ENCODE data around the gene B3GAT1. TPM values are rescaled to one million over a fixed set of nuclear protein-coding genes. Genes with fewer than 3 reads are reported as not detected.

The B3GAT1 gene
- total RNA-seq, 2 experiments from 2014 or later: 0.14 to 0.22 TPM

- H3K27me3 Mint-ChIP-seq: peaks cover 7% of the 10 kb centered on the region
- no peak overlapping the region for H3K27ac Mint-ChIP-seq
- no peak overlapping the region for H3K4me3 Mint-ChIP-seq
- no peaks in the 10 kb centered on the region for H3K36me3 Mint-ChIP-seq (ENCODE audit: low read depth)
- no peaks in the 10 kb centered on the region for H3K9me3 Mint-ChIP-seq
- no peaks in the 10 kb centered on the region for H3K4me1 Mint-ChIP-seq (ENCODE audit: low read depth)
- ChIA-PET POLR2A (no interaction called here), CTCF (no interaction called here)
- no peak overlapping the region for H3K27ac ChIP-seq (ENCODE audit: low read depth in 1 of 2, low read length in 2 of 2)
- H3K36me3 ChIP-seq (ENCODE audit: insufficient read depth, low read length): no peaks in the 10 kb centered on the region
- no peaks in the 10 kb centered on the region for H3K27me3 ChIP-seq (ENCODE audit: control insufficient read depth in 1 of 2, insufficient read depth in 2 of 2, low read length in 2 of 2)
- H3K4me3 ChIP-seq (ENCODE audit: low read length): no peak overlapping the region
- no peak for TF ChIP-seq CTCF (IDR thresholded peaks at IDR 0.05)
- no peak for DNase-seq
- no peaks in the 10 kb centered on the region for H3K4me1 ChIP-seq (ENCODE audit: insufficient read depth, low read length)
- intact Hi-C loops (cut with DNase I, micrococcal nuclease): no loop called here
- peaks cover 0 to 4% of the 10 kb centered on the region in 2 experiments for H3K9me3 ChIP-seq (ENCODE audit: control insufficient read depth in 1 of 2, insufficient read depth in 1 of 2, low read length in 2 of 2)
- no peak for ATAC-seq (ENCODE audit: poor library complexity)
These were observed 35.7 kb downstream of the B3GAT1 start for GRCh38 chr11:134376150-134376921.

GRCh38 chr11:134374891-134375550, 37.0 kb downstream of the B3GAT1 start:
- POLR2A ChIA-PET: no interaction called here

GRCh38 chr11:134374171-134374570, 37.9 kb downstream of the B3GAT1 start:
- Mint-ChIP-seq H3K4me3 (no peak overlapping the region), H3K4me1 (ENCODE audit: low read depth) (no peaks in the 10 kb centered on the region), H3K27me3 (no peaks in the 10 kb centered on the region), H3K9me3 (no peaks in the 10 kb centered on the region), H3K36me3 (ENCODE audit: low read depth) (no peaks in the 10 kb centered on the region), H3K27ac (no peak overlapping the region)
- ChIA-PET POLR2A (no interaction called here), CTCF (no interaction called here)
- ATAC-seq (ENCODE audit: poor library complexity) (no peak), DNase-seq (no peak)
- Histone ChIP-seq H3K36me3 (ENCODE audit: insufficient read depth, low read length) (no peaks in the 10 kb centered on the region), H3K4me1 (ENCODE audit: insufficient read depth, low read length) (no peaks in the 10 kb centered on the region), H3K9me3 (ENCODE audit: control insufficient read depth in 1 of 2, insufficient read depth in 1 of 2, low read length in 2 of 2) (no peaks in the 10 kb centered on the region), H3K4me3 (ENCODE audit: low read length) (no peak overlapping the region), H3K27me3 (ENCODE audit: control insufficient read depth in 1 of 2, insufficient read depth in 2 of 2, low read length in 2 of 2) (no peaks in the 10 kb centered on the region), H3K27ac (ENCODE audit: low read depth in 1 of 2, low read length in 2 of 2) (no peak overlapping the region)
- no peak for TF ChIP-seq CTCF (IDR thresholded peaks at IDR 0.05)
- intact Hi-C loops (cut with DNase I, micrococcal nuclease): no loop called here

More at GRCh38 chr11:134374891-134375550, 37.0 kb downstream of the B3GAT1 start:
- H3K4me3 ChIP-seq (ENCODE audit: low read length): no peak overlapping the region
- H3K9me3 Mint-ChIP-seq: no peaks in the 10 kb centered on the region
- H3K4me1 Mint-ChIP-seq (ENCODE audit: low read depth): no peaks in the 10 kb centered on the region
- TF ChIP-seq CTCF (IDR thresholded peaks at IDR 0.05): no peak
- no peaks in the 10 kb centered on the region for H3K36me3 ChIP-seq (ENCODE audit: insufficient read depth, low read length)
- no peak for DNase-seq
- intact Hi-C loops (cut with DNase I, micrococcal nuclease): no loop called here
- H3K4me1 ChIP-seq (ENCODE audit: insufficient read depth, low read length): no peaks in the 10 kb centered on the region
- no peak overlapping the region for H3K27ac ChIP-seq (ENCODE audit: low read depth in 1 of 2, low read length in 2 of 2)
- H3K36me3 Mint-ChIP-seq (ENCODE audit: low read depth): no peaks in the 10 kb centered on the region
- peaks cover 0 to 4% of the 10 kb centered on the region in 2 experiments for H3K9me3 ChIP-seq (ENCODE audit: control insufficient read depth in 1 of 2, insufficient read depth in 1 of 2, low read length in 2 of 2)
- no peak for ATAC-seq (ENCODE audit: poor library complexity)
- CTCF ChIA-PET: no interaction called here
- no peaks in the 10 kb centered on the region for H3K27me3 Mint-ChIP-seq
- no peak overlapping the region for H3K4me3 Mint-ChIP-seq
- H3K27me3 ChIP-seq (ENCODE audit: control insufficient read depth in 1 of 2, insufficient read depth in 2 of 2, low read length in 2 of 2): no peaks in the 10 kb centered on the region
- no peak overlapping the region for H3K27ac Mint-ChIP-seq
